ENCODE data around the gene ISG15.
"Not testable (repeated sequence)": the region's sequence is repeated elsewhere in the genome, so short reads cannot be mapped to it uniquely, and the experiment has no call there.

The ISG15 gene

GRCh38 chr1:975896-976683, 37.2 kb upstream of the ISG15 start:
- peak; percentile 78 for DNase-seq

GRCh38 chr1:976791-977190, 36.5 kb upstream of the ISG15 start:
- DNase-seq = not testable (repeated sequence)

GRCh38 chr1:978069-978834, 35.0 kb upstream of the ISG15 start:
- no peak for DNase-seq

GRCh38 chr1:978835-979743, 34.2 kb upstream of the ISG15 start:
- DNase-seq = no peak

- DNase-seq = no peak
Observed at GRCh38 chr1:979744-980072, 33.6 kb upstream of the ISG15 start.

GRCh38 chr1:980137-980571, 33.1 kb upstream of the ISG15 start:
- DNase-seq = no peak

GRCh38 chr1:980602-981395, 32.5 kb upstream of the ISG15 start:
- DNase-seq = no peak

GRCh38 chr1:981491-981954, 31.8 kb upstream of the ISG15 start:
- no peak for DNase-seq

- DNase-seq = no peak
Observed at GRCh38 chr1:981955-982558, 31.2 kb upstream of the ISG15 start, which contains the start of gene PERM1. TSS of gene PERM1 (minus strand) at chr1:982093. CDS start at chr1:981029, 1,064 bp downstream.

GRCh38 chr1:982765-983436, 30.4 kb upstream of the ISG15 start:
- no peak for DNase-seq

- DNase-seq = no peak
Observed at GRCh38 chr1:983798-984475, 29.4 kb upstream of the ISG15 start.

GRCh38 chr1:984476-984814, 28.9 kb upstream of the ISG15 start:
- no peak for DNase-seq

GRCh38 chr1:985126-985525, 28.2 kb upstream of the ISG15 start:
- DNase-seq = no peak

GRCh38 chr1:988061-988460, 25.2 kb upstream of the ISG15 start:
- DNase-seq = not testable (repeated sequence)

- not testable (repeated sequence) for DNase-seq
Observed at GRCh38 chr1:991275-991674, 22.0 kb upstream of the ISG15 start.

GRCh38 chr1:991895-992294, 21.4 kb upstream of the ISG15 start:
- no peak for DNase-seq

GRCh38 chr1:992362-992761, 20.9 kb upstream of the ISG15 start:
- no peak for DNase-seq

GRCh38 chr1:993379-993995, 19.8 kb upstream of the ISG15 start:
- DNase-seq = no peak

- DNase-seq = not testable (repeated sequence)
Observed at GRCh38 chr1:994546-994945, 18.8 kb upstream of the ISG15 start.

All from EL (cell line).